Right atrium auricular region (tissue), 2 donors: ENCODE data around the gene EMCN. TPM values are rescaled to one million over a fixed set of nuclear protein-coding genes. Genes with fewer than 3 reads are reported as not detected.
"Not testable (repeated sequence)": the region's sequence is repeated elsewhere in the genome, so short reads cannot be mapped to it uniquely, and the experiment has no call there.

Source experiments
- DNase-seq: peaks from one replicate; pipeline ENCODE4 v3.0.0-alpha.2; 2019; ENCODE audit warnings: low spot score
- H3K27ac ChIP-seq, 2 donors: fragments of 200-600 bp; sonication (generic); 1 replicate in 1 of 2; 2 replicates in 1 of 2; pipeline ENCODE4 v1.5.1; 2016 to 2019
- H3K27me3 ChIP-seq, 2 donors: fragments of 200-600 bp; sonication (generic); one replicate each; pipeline versions ENCODE4 v1.5.1 to v1.6.0; 2017 to 2019
- H3K36me3 ChIP-seq: fragments of 200-600 bp; sonication (generic); one replicate; pipeline ENCODE4 v1.5.1; 2016
- H3K4me1 ChIP-seq, 2 donors: fragments of 200-600 bp; sonication (generic); one replicate each; pipeline versions ENCODE4 v1.5.1 to v1.6.0; 2017 to 2019
- H3K4me3 ChIP-seq, 2 donors: fragments of 200-600 bp; sonication (generic); 1 replicate in 1 of 2; 2 replicates in 1 of 2; pipeline ENCODE4 v1.5.1; 2017 to 2019; ENCODE audit warnings: mild to moderate bottlenecking in 1 of 2, moderate library complexity in 1 of 2
- H3K9me3 ChIP-seq, 2 donors: fragments of 200-600 bp; sonication (generic); one replicate each; pipeline ENCODE4 v1.5.1; 2019
- total RNA-seq, 2 donors: library from RNA; depleted of rRNA; stranded (reverse); fragments of >200 nt; gene quantifications; one replicate each; pipeline ENCODE4 v1.1.0, GENCODE V29; 2016
- TF ChIP-seq, protein P1 (sequence below), 2 donors: fragments of 200-600 bp; sonication (generic); IDR thresholded peaks; one replicate each; pipeline ENCODE4 v1.5.1; 2019; ENCODE audit warnings: antibody characterized with exemption in 2 of 2

Gene EMCN
- total RNA-seq, 2 donors from 2014 or later: 41.2 to 66.4 TPM

DNA sequence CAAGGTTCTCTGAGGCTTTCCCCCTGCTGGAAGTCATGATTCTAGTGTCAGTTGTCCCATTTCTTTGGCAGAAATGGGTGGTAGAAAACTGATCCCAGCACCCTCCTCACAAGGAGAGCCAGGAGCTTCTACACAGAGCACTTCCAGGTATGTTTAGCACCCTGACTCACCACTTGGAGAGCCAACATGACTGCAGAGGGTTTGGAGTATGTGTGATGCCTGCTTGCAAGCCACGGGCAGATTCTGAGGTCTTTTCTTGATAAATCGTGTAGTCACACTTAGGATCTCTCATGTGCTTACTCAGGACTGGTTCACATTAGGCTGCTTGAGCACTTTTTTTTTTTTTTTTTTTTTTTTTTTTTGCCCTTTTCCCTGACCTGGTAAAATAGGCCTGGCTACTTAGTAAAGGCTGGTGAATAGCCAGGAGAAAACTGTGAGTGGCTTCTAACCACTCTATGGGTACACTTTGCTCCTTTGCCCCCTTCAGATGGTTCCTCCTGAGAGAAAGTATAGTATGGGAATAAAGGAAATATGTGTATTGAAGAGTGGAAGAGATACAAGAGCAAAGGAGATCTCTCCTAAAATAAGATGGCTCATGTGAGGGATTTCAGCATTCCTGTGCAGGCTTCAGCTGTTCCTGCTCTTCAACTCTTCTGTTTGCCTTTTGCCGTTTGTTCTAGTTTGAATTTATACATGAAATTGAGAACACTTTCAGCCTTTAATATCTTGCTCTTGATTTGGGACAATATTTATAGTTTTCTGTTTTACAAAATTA, 103.6 kb downstream of the EMCN start:
- H3K4me3 ChIP-seq: no peak overlapping the region
- H3K4me1 ChIP-seq: no peaks in the 10 kb centered on the region
- no peaks in the 10 kb centered on the region for H3K9me3 ChIP-seq
- DNase-seq: no peak
- TF ChIP-seq, protein P1, sequence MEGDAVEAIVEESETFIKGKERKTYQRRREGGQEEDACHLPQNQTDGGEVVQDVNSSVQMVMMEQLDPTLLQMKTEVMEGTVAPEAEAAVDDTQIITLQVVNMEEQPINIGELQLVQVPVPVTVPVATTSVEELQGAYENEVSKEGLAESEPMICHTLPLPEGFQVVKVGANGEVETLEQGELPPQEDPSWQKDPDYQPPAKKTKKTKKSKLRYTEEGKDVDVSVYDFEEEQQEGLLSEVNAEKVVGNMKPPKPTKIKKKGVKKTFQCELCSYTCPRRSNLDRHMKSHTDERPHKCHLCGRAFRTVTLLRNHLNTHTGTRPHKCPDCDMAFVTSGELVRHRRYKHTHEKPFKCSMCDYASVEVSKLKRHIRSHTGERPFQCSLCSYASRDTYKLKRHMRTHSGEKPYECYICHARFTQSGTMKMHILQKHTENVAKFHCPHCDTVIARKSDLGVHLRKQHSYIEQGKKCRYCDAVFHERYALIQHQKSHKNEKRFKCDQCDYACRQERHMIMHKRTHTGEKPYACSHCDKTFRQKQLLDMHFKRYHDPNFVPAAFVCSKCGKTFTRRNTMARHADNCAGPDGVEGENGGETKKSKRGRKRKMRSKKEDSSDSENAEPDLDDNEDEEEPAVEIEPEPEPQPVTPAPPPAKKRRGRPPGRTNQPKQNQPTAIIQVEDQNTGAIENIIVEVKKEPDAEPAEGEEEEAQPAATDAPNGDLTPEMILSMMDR (IDR thresholded peaks at IDR 0.05): no peak
- H3K27me3 ChIP-seq: no peaks in the 10 kb centered on the region
- no peaks in the 10 kb centered on the region for H3K36me3 ChIP-seq
- H3K27ac ChIP-seq: no peak overlapping the region

DNA sequence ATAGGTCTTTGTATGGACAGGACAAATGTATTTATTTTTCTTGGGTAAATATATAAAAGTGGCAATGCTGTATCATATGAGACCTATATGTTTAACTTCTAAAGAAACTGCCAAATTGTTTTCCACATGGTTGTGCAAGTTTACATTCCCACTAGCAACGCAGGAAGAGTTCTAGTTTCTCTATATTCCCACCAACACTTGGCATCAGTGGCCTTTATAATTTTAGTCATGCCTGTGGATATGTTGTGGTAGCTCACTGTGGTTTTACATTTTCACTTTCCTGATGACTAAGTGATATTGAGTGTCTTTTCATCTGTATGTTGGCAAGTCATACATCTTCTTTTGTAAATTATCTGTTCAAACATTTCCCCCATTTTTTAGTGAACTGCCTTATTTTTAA, 126.0 kb downstream of the EMCN start:
- Histone ChIP-seq H3K9me3 (no peaks in the 10 kb centered on the region), H3K4me1 (no peaks in the 10 kb centered on the region), H3K4me3 (no peak overlapping the region), H3K27me3 (no peaks in the 10 kb centered on the region), H3K27ac (no peak overlapping the region), H3K36me3 (no peaks in the 10 kb centered on the region)
- no peak for DNase-seq
- TF ChIP-seq, protein P1 (IDR thresholded peaks at IDR 0.05): no peak

DNA sequence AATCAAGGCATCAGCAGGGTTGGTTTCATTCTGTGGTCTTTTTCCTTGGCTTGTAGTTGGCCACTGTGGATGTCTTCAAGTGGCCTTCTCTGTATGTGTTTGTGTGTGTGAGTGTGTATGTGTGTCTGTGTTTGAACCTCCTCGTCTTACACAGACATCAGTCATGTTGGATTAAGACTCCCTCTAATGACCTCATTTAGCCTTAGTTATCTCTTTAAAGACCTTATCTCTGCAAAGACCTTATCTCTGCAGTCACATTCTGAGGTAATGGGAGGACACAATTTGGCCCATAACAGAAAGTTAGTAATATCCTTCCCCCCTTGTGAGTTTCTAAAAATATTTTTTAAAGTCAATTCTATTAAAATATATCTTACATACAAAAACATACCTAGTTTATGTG, 126.7 kb downstream of the EMCN start:
- no peak for DNase-seq
- Histone ChIP-seq H3K9me3 (no peaks in the 10 kb centered on the region), H3K27me3 (no peaks in the 10 kb centered on the region), H3K36me3 (no peaks in the 10 kb centered on the region), H3K27ac (no peak overlapping the region), H3K4me3 (no peak overlapping the region), H3K4me1 (no peaks in the 10 kb centered on the region)
- TF ChIP-seq, protein P1 (IDR thresholded peaks at IDR 0.05): no peak

DNA sequence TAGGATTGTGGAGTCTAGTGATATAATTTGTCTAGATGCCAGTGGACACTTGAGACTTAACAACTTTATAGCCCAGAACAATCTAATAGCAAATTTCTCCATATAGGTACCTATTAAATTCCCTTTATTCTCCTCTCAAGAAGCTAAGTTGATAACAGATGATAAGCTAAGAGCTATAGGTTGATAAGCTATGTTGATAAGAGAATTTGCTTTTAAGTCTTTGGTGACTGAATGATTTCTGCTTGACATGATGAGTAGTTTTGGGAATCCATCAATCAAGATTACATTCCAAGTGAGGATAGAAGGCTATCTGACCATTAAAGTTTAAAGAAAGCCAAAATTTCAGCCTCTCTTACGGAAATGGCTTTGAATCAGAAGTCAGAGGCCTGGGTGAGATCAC, 131.6 kb downstream of the EMCN start:
- no peaks in the 10 kb centered on the region for H3K4me1 ChIP-seq
- H3K27ac ChIP-seq: no peak overlapping the region
- no peaks in the 10 kb centered on the region for H3K36me3 ChIP-seq
- TF ChIP-seq, protein P1 (IDR thresholded peaks at IDR 0.05): no peak
- H3K9me3 ChIP-seq: no peaks in the 10 kb centered on the region
- H3K27me3 ChIP-seq: no peaks in the 10 kb centered on the region
- DNase-seq: no peak
- H3K4me3 ChIP-seq: no peak overlapping the region

DNA sequence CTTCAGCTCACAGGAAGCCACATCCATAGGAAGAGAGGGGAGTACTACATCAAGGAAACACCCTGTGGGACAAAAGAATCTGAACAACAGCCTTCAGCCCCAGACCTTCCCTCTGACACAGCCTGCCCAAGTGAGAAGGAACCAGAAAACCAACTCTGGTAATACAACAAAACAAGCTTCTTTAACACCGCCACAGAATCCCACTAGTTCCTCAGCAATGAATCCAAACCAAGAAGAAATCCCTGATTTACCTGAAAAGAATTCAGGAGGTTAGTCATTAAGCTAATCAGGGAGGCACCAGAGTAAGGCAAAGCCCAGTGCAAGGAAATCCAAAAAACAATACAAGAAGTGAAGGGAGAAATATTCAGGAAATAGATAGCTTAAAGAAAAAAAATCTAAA, 137.4 kb downstream of the EMCN start:
- not testable (repeated sequence) for H3K4me1 ChIP-seq, H3K36me3 ChIP-seq, H3K27me3 ChIP-seq, H3K4me3 ChIP-seq, H3K9me3 ChIP-seq, DNase-seq, H3K27ac ChIP-seq

DNA sequence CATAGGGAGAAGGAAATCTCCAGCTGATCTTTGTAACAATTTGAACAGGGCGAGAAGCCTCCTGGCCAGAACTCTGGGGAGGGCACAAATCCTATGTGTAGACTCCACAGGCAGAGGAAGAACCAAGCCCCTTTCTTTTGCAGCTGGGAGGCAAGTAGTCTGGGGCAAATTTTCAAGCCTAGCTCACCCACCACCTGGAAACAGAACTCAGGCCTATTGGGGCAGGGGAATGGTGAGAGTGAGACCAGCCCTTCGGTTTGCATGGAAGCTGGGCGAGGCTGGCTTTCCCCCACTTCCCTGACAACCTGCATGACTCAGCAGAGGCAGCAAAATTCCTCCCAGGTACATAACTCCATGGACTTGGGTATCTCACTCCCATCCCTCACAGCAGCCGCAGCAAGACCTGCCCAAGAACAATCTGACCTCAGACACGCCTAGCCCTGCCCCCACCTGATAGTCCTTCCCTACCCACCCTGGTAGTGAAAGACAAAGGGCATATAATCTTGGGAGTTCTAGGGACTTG, 138.2 kb downstream of the EMCN start:
- Histone ChIP-seq H3K27me3 (no peaks in the 10 kb centered on the region), H3K4me1 (no peaks in the 10 kb centered on the region), H3K9me3 (no peaks in the 10 kb centered on the region), H3K27ac (no peak overlapping the region), H3K4me3 (no peak overlapping the region), H3K36me3 (no peaks in the 10 kb centered on the region)
- no peak for DNase-seq
- TF ChIP-seq, protein P1 (IDR thresholded peaks at IDR 0.05): no peak
